B cell (primary cell): Measurements from ENCODE around the gene ZFP92. TPM values are rescaled to one million over a fixed set of nuclear protein-coding genes. Genes with fewer than 3 reads are reported as not detected.

Experiments used
- ATAC-seq: fragments of 200-7000 bp; cut with Tn5 transposase; one replicate; pipeline ENCODE4 v1.10.0; 2021; ENCODE audit warnings: low read depth, mild to moderate bottlenecking, moderate number of reproducible peaks, moderate library complexity
- CTCF ChIA-PET: fragments of 350-600 bp; sonication (Branson Sonifier 250); formaldehyde crosslinking; loops from one replicate; lab custom pipeline; 2021; ENCODE audit warnings: antibody characterized with exemption, inconsistent platforms; lab: Charles Lee
- POLR2A ChIA-PET: fragments of 350-600 bp; sonication (Branson Sonifier 250); formaldehyde crosslinking; loops from one replicate; lab custom pipeline; 2021; ENCODE audit warnings: antibody characterized with exemption; lab: Charles Lee
- DNase-seq: peaks from one replicate; pipeline ENCODE4 v3.0.0; 2013
- H2AFZ ChIP-seq: 2 replicates; pipeline ENCODE4 v1.6.1; 2012; ENCODE audit warnings: mild to moderate bottlenecking, low read depth, low read length; ENCODE audit not compliant: insufficient read depth, poor library complexity, severe bottlenecking
- H3K27ac ChIP-seq, 2 donors: 1 replicate in 1 of 2; 2 replicates in 1 of 2; pipeline ENCODE4 v1.5.1; 2012 to 2013; ENCODE audit warnings: low read length in 2 of 2, mild to moderate bottlenecking in 2 of 2, moderate library complexity in 1 of 2
- H3K27me3 ChIP-seq, 4 experiments: fragments of 200-600 bp in 1 of 4; sonication (generic) in 1 of 4; replicated peaks in 1 of 4; 1 replicate in 2 of 4; 2 replicates in 2 of 4; pipeline versions ENCODE4 v1.6.1 to v1.7.0; 2013 to 2016; ENCODE audit warnings: low read length in 3 of 4, mild to moderate bottlenecking in 2 of 4, mixed read lengths in 1 of 4, moderate library complexity in 1 of 4; ENCODE audit not compliant: insufficient read depth in 4 of 4, control insufficient read depth in 3 of 4; ENCODE audit errors: control extremely low read depth in 1 of 4
- H3K36me3 ChIP-seq, 2 experiments: replicated peaks in 1 of 2; 1 replicate in 1 of 2; 2 replicates in 1 of 2; pipeline versions ENCODE4 v1.6.1 to v1.7.1; 2013; ENCODE audit warnings: low read length in 1 of 2; ENCODE audit not compliant: insufficient read depth in 2 of 2, control insufficient read depth in 1 of 2; ENCODE audit errors: control extremely low read depth in 1 of 2, extremely low read depth in 1 of 2
- H3K4me1 ChIP-seq, 2 donors: fragments of 200-600 bp in 1 of 2; sonication (generic) in 1 of 2; 1 replicate in 1 of 2; 2 replicates in 1 of 2; pipeline versions ENCODE4 v1.5.1 to v1.6.1; 2013 to 2017; ENCODE audit warnings: low read length in 2 of 2; ENCODE audit not compliant: control insufficient read depth in 2 of 2, insufficient read depth in 2 of 2
- H3K4me2 ChIP-seq: replicated peaks from 2 replicates; pipeline ENCODE3; 2012; ENCODE audit warnings: mild to moderate bottlenecking, low read depth, low read length; ENCODE audit not compliant: poor library complexity, severe bottlenecking
- H3K4me3 ChIP-seq, 5 experiments: fragments of 200-600 bp in 1 of 5; sonication (generic) in 1 of 5; 1 replicate in 3 of 5; 2 replicates in 2 of 5; pipeline versions ENCODE4 v1.5.1 to v1.7.0; 2011 to 2016; ENCODE audit warnings: low read length in 4 of 5, mild to moderate bottlenecking in 4 of 5, low read depth in 2 of 5, control low read depth in 1 of 5, moderate library complexity in 1 of 5; ENCODE audit not compliant: insufficient read depth in 1 of 5; ENCODE audit errors: control extremely low read depth in 1 of 5, extremely low read depth in 1 of 5
- H3K79me2 ChIP-seq: fragments of 200-600 bp; sonication (generic); one replicate; pipeline ENCODE4 v1.6.0; 2016; ENCODE audit warnings: low read length; ENCODE audit not compliant: control insufficient read depth, insufficient read depth
- H3K9ac ChIP-seq: fragments of 200-600 bp; sonication (generic); 2 replicates; pipeline ENCODE4 v1.6.1; 2017; ENCODE audit warnings: mild to moderate bottlenecking, low read length, moderate library complexity
- H3K9me3 ChIP-seq, 3 donors: one replicate each; pipeline versions ENCODE4 v1.6.1 to v1.7.1; 2013; ENCODE audit warnings: low read length in 2 of 3; ENCODE audit not compliant: control insufficient read depth in 2 of 3, insufficient read depth in 1 of 3; ENCODE audit errors: control extremely low read depth in 1 of 3
- H4K20me1 ChIP-seq: 2 replicates; pipeline ENCODE4 v1.6.0; 2012; ENCODE audit warnings: mild to moderate bottlenecking, low read length; ENCODE audit not compliant: insufficient read depth, control insufficient read depth, poor library complexity, severe bottlenecking
- H3K27ac Mint-ChIP-seq: one replicate; pipeline ENCODE4 v1.8.0; 2021; ENCODE audit warnings: mixed read lengths
- H3K27me3 Mint-ChIP-seq: one replicate; pipeline ENCODE4 v1.8.0; 2021; ENCODE audit warnings: mixed read lengths
- H3K4me1 Mint-ChIP-seq: one replicate; pipeline ENCODE4 v1.8.0; 2021; ENCODE audit warnings: mixed read lengths
- H3K4me3 Mint-ChIP-seq: one replicate; pipeline ENCODE4 v1.8.0; 2021; ENCODE audit warnings: mixed read lengths
- H3K9me3 Mint-ChIP-seq: one replicate; pipeline ENCODE4 v1.8.0; 2022; ENCODE audit warnings: mixed read lengths; ENCODE audit not compliant: insufficient read depth
- EZH2 ChIP-seq: IDR thresholded peaks from 2 replicates; pipeline ENCODE4 v1.6.1; 2012; ENCODE audit warnings: borderline replicate concordance, low read depth, mild to moderate bottlenecking, moderate library complexity, low read length; ENCODE audit not compliant: insufficient read depth, poor library complexity, severe bottlenecking
- WGBS: methylation state at CpG from one replicate; pipeline ENCODE4 v1.1.5; 2013; ENCODE audit warnings: missing lambda C conversion rate; ENCODE audit not compliant: insufficient coverage; 5-methylcytosine and 5-hydroxymethylcytosine counted together
- intact Hi-C: fragments of 100-400 bp; cut with micrococcal nuclease; formaldehyde crosslinking; loops from one replicate; pipeline ENCODE4 v1.10.0; 2022
- polyA plus RNA-seq: library from polyadenylated mRNA; depleted of rRNA; stranded (reverse); fragments of >200 nt; gene quantifications from 2 replicates; pipeline ENCODE4 v1.2.3, GENCODE V29; 2012
- total RNA-seq, 2 donors: library from RNA; stranded (reverse); fragments of 120-200 nt in 1 of 2; gene quantifications; 1 replicate in 1 of 2; 2 replicates in 1 of 2; pipeline versions ENCODE4 v1.2.3 to v1.2.4, GENCODE V29; 2013 to 2022
- TF ChIP-seq, protein P1 (sequence below): fragments of 200-600 bp; IDR thresholded peaks from one replicate; pipeline ENCODE4 v1.8.0; 2022; ENCODE audit warnings: antibody characterized with exemption, mild to moderate bottlenecking

ZFP92 gene
- total and polyA plus RNA-seq, 2 donors (not counting 1 experiment from before 2014, with no cell fraction given): 0.24 to 1.6 TPM

DNA sequence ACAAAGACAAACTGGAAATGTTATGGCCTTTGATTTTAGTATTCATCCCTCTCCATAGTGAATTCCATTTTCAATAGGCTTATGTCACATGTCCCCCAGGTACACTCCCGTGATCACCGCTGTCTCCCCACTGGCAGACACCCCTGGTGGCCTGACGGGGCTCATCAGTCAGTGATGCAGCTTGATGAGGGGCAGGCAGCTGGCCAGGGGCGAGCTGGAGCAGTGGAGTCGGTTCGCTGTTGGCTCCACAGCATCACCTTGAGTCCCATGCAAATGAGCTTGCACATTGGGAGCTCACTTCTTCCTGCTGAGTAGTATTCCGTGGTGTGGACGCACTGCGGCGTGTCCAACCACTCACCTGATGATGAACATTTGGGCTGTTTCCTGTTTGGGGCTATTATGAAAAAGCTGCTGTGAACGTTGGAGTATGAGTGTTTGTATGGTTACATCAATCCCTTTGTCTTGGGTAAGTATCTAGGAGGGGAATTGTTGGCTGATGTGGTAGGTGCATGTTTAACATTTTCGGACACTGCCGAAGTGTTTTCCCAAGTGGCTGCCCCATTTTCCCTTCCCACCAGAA is 29.4 kb downstream of the ZFP92 start:
- no peak for ATAC-seq
- no peak overlapping the region for H3K4me2 ChIP-seq
- H3K9ac ChIP-seq: no peak overlapping the region
- no peak overlapping the region for H3K27ac ChIP-seq
- TF ChIP-seq EZH2: no peak
- TF ChIP-seq, protein P1, sequence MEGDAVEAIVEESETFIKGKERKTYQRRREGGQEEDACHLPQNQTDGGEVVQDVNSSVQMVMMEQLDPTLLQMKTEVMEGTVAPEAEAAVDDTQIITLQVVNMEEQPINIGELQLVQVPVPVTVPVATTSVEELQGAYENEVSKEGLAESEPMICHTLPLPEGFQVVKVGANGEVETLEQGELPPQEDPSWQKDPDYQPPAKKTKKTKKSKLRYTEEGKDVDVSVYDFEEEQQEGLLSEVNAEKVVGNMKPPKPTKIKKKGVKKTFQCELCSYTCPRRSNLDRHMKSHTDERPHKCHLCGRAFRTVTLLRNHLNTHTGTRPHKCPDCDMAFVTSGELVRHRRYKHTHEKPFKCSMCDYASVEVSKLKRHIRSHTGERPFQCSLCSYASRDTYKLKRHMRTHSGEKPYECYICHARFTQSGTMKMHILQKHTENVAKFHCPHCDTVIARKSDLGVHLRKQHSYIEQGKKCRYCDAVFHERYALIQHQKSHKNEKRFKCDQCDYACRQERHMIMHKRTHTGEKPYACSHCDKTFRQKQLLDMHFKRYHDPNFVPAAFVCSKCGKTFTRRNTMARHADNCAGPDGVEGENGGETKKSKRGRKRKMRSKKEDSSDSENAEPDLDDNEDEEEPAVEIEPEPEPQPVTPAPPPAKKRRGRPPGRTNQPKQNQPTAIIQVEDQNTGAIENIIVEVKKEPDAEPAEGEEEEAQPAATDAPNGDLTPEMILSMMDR: no peak
- H3K9me3 Mint-ChIP-seq: no peaks in the 10 kb centered on the region
- no peaks in the 10 kb centered on the region for H3K27me3 Mint-ChIP-seq
- H2AFZ ChIP-seq: no peak overlapping the region
- H3K4me3 Mint-ChIP-seq: no peak overlapping the region
- no peaks in the 10 kb centered on the region for H4K20me1 ChIP-seq
- DNase-seq: no peak
- no peaks in the 10 kb centered on the region for H3K27me3 ChIP-seq
- ChIA-PET CTCF (interaction anchor here (0.7 kb wide), 1 partner anchor 60 kb away, joined by 3 read pairs; no protein-coding TSS in a partner anchor), POLR2A (no interaction called here)
- WGBS: 83% methylated on average over 5 of the region's 13 CpGs
- H3K27ac Mint-ChIP-seq: no peak overlapping the region
- no peak overlapping the region for H3K4me3 ChIP-seq
- H3K79me2 ChIP-seq: no peaks in the 10 kb centered on the region
- H3K36me3 ChIP-seq: no peaks in the 10 kb centered on the region
- intact Hi-C loops: no loop called here
- no peaks in the 10 kb centered on the region for H3K9me3 ChIP-seq
- no peaks in the 10 kb centered on the region for H3K4me1 ChIP-seq
- H3K4me1 Mint-ChIP-seq: no peaks in the 10 kb centered on the region

DNA sequence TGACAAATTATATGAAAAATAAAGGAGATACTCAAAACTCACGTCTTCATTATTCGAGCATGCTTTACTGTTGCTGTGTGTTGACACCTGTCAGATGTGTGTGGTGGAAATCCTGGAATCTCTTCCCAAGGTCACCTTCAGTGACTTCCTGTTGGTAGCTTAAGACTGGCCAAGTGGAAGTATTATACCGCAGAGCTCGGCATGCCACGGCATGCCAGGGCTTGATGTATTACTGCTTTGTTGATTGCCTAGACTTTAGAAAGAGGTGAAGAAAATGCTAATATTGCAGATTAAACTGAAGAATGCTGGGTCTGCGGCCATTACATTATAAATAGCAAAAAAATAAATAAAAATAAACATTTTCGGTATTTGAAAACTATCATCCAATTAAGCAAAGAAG is 30.0 kb downstream of the ZFP92 start:
- Histone ChIP-seq H4K20me1 (no peaks in the 10 kb centered on the region), H3K27me3 (no peaks in the 10 kb centered on the region), H3K27ac (no peak overlapping the region), H3K9me3 (no peaks in the 10 kb centered on the region), H3K4me2 (no peak overlapping the region), H3K79me2 (no peaks in the 10 kb centered on the region), H3K4me3 (no peak overlapping the region), H3K9ac (no peak overlapping the region), H3K4me1 (no peaks in the 10 kb centered on the region), H2AFZ (no peak overlapping the region), H3K36me3 (no peaks in the 10 kb centered on the region)
- no peak for ATAC-seq
- no peaks in the 10 kb centered on the region for H3K27me3 Mint-ChIP-seq
- no peak for DNase-seq
- no CpG with 5 or more reads among the region's 7 CpGs for WGBS
- no peak overlapping the region for H3K4me3 Mint-ChIP-seq
- H3K9me3 Mint-ChIP-seq: no peaks in the 10 kb centered on the region
- CTCF ChIA-PET: interaction anchor here (0.7 kb wide), 1 partner anchor 61 kb away, joined by 3 read pairs; no protein-coding TSS in a partner anchor
- H3K27ac Mint-ChIP-seq: no peak overlapping the region
- intact Hi-C loops: no loop called here
- no peak for TF ChIP-seq EZH2
- TF ChIP-seq, protein P1: no peak
- H3K4me1 Mint-ChIP-seq: no peaks in the 10 kb centered on the region
- POLR2A ChIA-PET: no interaction called here
